Stimulated activated CD4-positive, alpha-beta T cell treated with anti-CD3 and anti-CD28 coated beads, Interleukin-1b, Interleukin-23, amount 100 ng/mL, for 48 hours (primary cell): ENCODE results near the gene CEP57L1.

Experiments used
- DNase-seq: peaks from one replicate; pipeline ENCODE4 v3.0.0-alpha.2; 2020

CEP57L1 gene

DNA sequence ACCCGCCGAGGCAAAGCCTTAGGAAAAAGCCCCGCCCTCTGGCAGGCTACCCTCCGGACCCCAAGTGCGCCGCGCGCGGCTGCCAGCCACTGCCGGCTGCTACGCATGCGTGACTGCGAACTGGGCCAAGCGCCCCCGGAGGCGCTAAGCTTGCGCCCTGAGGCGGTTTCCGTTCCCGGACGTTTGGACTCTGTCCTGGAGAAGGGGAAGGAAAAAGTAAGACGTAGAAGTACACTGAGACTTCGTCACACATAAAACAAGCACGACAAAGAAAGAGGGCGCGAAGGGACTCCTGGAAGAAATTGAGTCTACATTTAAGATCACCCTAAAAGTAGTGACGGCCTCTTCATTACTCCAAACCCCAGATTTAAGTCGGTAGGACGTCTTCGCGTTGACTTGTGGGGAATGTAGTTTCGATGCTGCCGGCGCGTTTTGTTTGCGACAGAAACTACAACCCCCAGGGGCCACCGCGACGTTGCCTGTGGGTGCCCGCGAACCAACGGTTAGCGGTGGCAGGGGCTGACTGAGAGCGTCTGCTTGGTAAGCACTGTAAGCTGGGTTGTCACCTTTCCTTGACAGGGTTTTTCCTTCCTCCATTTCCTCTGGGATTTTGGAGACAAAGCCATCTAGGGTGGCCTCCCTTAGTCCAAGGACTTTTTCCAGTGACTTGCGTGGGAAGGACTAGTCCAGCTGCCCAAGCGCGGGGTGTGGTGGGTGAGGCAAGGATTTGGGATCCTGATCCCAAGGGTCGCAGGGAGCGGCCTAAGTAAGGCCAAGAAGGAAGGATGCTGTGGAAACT, at the start of gene CEP57L1:
Gene CEP57L1, plus strand, starts transcription at position 472 of the 799 bp plus-strand sequence. CDS start 49,715 bp downstream, outside the sequence.
- DNase-seq, result peak; percentile 94

DNA sequence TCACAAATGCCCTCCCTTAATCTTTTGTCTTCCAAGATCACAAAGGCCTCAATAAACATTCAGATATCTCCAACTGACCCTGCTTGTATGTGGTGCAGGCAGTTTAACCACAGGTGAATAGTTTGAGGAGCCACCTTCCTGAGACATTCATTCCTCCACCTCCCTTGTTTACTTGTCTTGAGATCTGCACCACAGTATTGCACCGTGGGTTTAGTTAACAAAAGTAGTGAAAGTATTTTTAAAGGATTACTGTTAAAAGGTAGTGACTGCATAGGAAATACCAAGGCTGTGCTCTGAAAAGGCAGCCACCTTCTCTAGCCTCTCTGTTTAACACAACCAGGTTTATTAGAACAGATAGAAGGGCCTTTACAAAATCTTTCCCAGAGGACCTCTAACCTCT, 47.1 kb upstream of the CEP57L1 start:
- no peak for DNase-seq

- no peak for DNase-seq
Measured at GRCh38 chr6:109048670-109049415, 46.5 kb upstream of the CEP57L1 start.

GRCh38 chr6:109050012-109050411, 45.3 kb upstream of the CEP57L1 start:
- DNase-seq, result no peak

- no peak for DNase-seq
Measured at GRCh38 chr6:109050447-109051102, 44.7 kb upstream of the CEP57L1 start.

DNA sequence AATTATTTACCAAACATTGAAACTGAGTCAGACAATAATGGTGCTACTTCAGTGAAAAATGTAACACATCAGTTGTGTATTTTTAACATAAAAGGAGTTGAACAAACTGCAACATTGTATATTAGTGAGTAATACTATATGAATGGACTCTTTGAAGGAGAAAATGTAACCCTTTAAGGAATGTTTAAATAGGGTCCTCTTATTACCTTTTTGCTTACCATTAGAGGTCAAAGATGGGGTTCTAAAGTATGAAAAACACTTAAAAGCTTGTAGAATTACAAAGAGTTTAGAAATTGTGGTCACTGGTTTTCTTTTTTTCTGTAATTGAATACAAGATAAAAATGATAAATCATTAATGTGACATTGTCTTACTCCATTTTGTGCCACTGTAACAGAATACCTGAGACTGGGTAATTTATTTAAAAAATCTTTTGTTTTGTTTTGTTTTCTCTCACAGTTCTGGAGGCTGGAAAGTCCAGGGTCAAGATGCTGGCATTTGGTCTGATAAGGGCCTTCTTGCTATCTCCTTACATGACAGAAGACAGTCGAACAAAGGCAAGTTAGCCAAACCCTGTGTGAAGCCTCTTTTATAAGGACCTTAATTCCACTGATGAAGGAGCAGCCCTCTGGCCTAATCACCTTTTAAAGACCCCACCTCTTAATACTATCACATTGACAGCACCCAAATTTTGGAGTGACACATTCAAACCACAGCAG, 43.8 kb upstream of the CEP57L1 start:
- DNase-seq, result no peak

DNA sequence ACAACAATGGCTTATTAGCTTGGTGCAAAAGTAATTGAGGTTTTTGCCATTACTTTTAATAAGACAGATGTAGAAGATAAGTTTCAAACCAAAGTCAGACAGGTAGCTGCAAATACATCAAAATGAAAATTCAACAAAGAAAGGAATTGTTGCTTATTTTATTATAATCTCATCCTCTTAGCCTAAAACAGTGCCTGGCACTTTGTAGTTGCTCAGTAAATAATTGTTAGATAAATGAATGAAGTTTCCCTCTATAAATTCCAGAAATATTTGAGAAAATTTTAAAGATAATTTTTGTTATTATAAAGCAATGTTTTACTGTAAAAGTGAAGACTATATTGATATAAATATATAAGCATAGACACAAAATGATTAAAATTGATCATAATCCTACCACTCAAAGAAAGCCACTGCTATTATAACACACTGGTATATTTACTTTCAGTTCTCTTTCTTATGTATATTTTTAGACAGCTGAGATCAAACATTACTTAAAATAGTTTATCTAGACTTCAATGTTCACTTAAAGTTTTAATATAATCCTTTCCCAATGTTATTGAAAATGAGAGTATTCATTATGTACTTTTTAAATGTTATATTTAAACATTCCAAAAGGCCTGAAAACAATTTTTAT, 43.2 kb upstream of the CEP57L1 start:
- no peak for DNase-seq

GRCh38 chr6:109052852-109053251, 42.5 kb upstream of the CEP57L1 start:
- no peak for DNase-seq

- DNase-seq, result no peak
Measured at GRCh38 chr6:109053336-109053735, 42.0 kb upstream of the CEP57L1 start.

DNA sequence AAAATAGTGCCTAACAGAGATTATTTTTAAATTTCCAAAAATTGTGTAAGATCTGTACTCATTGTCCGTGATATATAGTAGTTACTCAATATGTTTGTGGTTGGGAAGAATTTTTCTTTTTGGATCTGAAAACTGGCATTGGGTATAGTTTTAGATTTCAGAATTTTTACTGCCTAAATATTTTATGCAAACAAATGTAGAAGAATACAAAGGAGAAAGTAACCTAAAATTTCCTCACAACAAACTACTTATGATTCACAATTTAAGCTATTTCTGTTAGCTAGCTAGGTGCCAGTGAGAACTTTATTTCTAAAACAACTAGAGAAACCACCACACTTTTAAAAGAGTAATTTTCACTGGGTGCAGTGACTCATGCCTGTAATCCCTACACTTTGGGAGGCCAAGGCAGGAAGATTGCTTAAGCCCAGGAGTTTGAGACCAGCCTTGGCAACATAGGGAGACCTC, 39.5 kb upstream of the CEP57L1 start:
- DNase-seq, result no peak

DNA sequence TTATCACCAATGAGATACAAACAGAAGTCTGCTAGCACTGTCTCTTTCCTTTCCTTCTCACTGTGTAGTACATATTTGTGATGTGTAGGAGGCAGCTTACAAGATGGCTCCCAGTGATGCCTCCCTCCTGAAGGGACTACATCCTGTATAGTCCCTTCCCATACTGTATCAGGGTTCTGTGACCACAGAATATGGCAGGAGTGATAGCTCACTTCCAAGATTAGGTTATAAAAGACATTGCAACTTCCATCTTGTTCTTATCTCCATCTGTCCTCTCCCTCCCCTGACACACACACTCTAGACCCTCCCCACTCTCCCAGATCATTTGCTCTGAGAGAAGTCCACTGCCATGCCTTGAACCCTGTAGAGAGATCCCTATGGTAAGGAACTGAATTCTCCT, 38.6 kb upstream of the CEP57L1 start:
- DNase-seq, result no peak

DNA sequence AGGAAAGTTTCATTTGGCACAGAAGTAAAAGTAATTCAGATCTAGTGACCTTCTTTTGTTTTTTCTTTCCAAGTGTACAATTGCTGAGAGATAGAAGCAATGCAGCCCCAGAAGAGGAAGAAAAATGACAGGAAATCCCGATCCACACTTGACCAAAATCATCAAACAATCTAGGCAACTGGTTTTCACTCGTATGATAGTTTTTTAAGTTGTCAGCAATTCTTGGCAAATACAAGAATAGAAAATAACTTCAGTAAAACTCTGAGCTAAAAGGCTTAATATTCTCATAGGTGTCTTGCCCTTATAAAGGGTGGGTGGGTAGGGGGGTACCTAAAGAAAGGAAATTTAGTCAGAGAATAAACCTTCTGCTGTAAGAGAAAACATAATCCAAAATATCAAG, 36.7 kb upstream of the CEP57L1 start:
- DNase-seq, result no peak

GRCh38 chr6:109059153-109059552, 36.2 kb upstream of the CEP57L1 start:
- DNase-seq, result no peak

DNA sequence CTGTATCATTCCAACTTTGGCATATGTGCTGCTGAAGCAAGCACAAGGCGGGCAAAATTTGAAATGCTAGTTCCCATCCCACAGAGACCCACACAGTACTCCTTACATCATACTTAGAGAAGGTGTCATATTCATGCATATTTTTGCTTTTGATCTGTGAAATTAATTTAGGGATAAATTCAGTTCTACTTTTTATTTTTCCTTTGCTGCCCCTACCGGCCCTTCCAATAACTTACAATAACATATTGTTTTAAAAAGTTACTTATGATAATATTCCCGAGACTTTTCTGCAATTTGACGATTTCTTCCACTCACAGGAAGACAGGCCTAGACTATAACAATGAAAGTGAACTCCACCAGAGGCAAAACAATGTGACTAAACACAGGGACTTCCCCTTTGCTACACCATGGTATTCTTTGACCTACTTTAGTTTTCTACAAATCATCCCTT, 35.7 kb upstream of the CEP57L1 start:
- DNase-seq, result no peak

- no peak for DNase-seq
Measured at GRCh38 chr6:109060571-109060970, 34.7 kb upstream of the CEP57L1 start.

- no peak for DNase-seq
Measured at GRCh38 chr6:109062216-109062615, 33.1 kb upstream of the CEP57L1 start.

GRCh38 chr6:109062767-109063352, 32.4 kb upstream of the CEP57L1 start:
- no peak for DNase-seq

DNA sequence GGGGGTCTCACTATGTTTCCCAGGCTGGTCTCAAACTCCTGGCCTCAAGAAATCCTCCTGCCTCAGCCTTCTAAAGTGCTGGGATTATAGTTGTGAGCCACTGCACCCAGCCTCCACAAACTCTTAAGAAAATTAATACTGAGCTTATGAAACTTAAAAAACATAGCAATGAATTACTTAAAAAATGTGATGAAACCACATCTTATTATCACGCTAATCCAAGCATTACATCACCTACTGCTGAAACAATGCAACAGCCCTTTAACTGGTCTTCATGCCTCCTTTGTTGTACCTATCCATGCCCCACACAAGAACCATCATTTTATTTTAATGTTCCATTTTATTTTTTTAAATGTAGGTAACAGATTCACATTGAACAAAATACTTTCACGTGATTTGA, 25.6 kb upstream of the CEP57L1 start:
- no peak for DNase-seq

DNA sequence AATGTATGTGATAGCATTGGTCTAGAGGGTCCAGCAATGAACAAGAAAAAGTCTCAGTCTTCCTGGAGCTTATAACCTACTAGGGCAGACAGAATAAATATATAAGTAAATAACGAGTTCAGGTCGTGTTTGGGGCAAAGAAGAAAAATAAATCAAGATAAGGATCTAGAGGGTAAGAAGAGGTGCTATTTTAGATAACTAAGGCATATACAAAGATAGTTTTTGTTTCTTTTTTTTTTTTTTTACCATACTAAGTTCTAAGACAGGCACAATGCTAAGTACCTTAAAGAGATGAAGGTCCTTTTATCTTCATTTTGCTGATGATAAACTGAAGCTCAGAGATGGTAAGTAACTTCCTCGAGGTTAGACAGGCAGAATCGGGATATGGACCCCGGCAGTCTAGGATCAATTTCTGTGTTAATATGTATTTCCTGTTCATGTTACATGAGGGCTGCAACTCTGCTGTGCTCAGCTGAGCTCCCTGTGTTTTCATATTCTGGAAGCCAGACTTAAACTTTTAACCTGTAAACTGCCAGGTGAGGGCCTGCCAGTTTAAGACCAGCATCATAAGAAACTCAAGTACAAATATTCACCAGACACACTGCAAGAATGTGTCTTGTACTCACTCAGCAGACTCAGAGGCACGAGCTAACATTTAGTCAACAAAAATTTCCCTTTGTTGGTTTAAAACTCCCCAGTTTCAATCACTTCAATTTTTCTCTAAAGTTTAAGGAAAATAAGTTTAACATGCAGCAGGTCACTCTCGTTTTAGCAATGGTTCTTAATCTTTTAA, 24.0 kb upstream of the CEP57L1 start:
- no peak for DNase-seq

DNA sequence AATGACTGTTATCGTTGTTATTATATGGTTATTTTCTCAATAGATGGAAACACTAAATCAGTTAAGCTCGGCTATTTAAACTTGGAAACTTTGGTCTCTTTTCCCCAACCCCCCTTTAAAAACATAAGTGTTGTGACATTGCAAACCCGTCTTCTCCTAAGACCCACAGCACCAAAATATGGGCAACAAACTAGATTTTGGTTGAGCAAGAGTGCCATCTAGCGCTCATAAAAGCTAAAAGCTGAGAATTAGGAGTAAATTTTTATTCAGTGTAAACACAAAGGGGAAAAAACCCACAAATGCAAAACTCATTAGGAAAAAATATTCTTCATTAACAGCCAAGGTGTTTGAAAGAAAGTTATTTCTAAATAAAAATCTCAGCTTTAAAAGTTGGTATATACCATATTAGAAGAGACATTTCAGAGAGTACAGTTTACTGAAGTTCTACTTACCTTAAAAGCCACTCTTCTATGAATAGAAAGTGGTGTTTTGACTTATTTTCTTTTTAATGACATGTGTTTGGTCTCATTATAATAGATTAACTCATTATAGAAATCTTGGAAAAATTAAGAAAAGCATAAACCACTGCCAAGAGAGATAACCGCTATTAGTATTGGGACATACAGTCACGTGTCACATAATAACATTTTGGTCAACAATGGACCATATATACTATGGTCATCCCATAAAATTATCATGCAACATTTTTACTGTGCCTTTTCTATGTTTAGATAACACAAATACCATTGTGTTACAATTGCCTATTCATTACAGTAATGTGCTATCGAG, 21.8 kb upstream of the CEP57L1 start:
- peak; percentile 13 for DNase-seq

- DNase-seq, result no peak
Measured at GRCh38 chr6:109074133-109074415, 21.2 kb upstream of the CEP57L1 start.
